ENCODE results near the gene COG5. TPM values are rescaled to one million over a fixed set of nuclear protein-coding genes. Genes with fewer than 3 reads are reported as not detected.

Gene COG5
- polyA plus RNA-seq, 3 donors: 12.7 to 29.0 (median 28.1) TPM

GRCh38 chr7:107370816-107371215, 192.9 kb downstream of the COG5 start:
- H3K36me3 ChIP-seq (replicated peaks in 1 of 2; ENCODE audit: control insufficient read depth in 1 of 2, insufficient read depth in 2 of 2, low read length in 2 of 2): peaks cover 7 to 15% of the 10 kb centered on the region in 2 donors
- DNase-seq: no peak
- H3K4me2 ChIP-seq (replicated peaks; ENCODE audit: extremely low read depth, low read length, poor library complexity, severe bottlenecking): no peak overlapping the region
- Mint-ChIP-seq H3K36me3 (peaks cover 11 to 16% of the 10 kb centered on the region in 2 donors), H3K27me3 (ENCODE audit: low read depth in 3 of 3) (no peaks in the 10 kb centered on the region), H3K4me3 (no peak overlapping the region), H3K27ac (no peak overlapping the region), H3K9me3 (no peaks in the 10 kb centered on the region), H3K4me1 (no peaks in the 10 kb centered on the region)
- no peaks in the 10 kb centered on the region for H3K79me2 ChIP-seq (ENCODE audit: insufficient read depth, low read length)
- no peak overlapping the region for H3K27ac ChIP-seq (ENCODE audit: low read depth in 1 of 2, low read length in 2 of 2)
- TF ChIP-seq CTCF (IDR thresholded peaks at IDR 0.05): no peak
- WGBS (ENCODE audit: insufficient coverage): no CpG with 5 or more reads among the region's 1 CpG
- no peak overlapping the region for H3K4me3 ChIP-seq (replicated peaks in 1 of 3; ENCODE audit: low read depth in 2 of 3, low read length in 3 of 3)
- H3K27me3 ChIP-seq (ENCODE audit: control insufficient read depth in 2 of 2, insufficient read depth in 2 of 2, low read length in 2 of 2): no peaks in the 10 kb centered on the region
- intact Hi-C loops (cut with micrococcal nuclease): no loop called here
- no peak overlapping the region for H2AFZ ChIP-seq (ENCODE audit: insufficient read depth, low read depth, low read length, poor library complexity, severe bottlenecking)
- no peak overlapping the region for H3K9ac ChIP-seq (ENCODE audit: insufficient read depth, low read length, poor library complexity, severe bottlenecking)
- H3K9me3 ChIP-seq (replicated peaks in 1 of 2; ENCODE audit: control insufficient read depth in 1 of 2, insufficient read depth in 1 of 2, low read length in 2 of 2): no peaks in the 10 kb centered on the region
- no peaks in the 10 kb centered on the region for H3K4me1 ChIP-seq (ENCODE audit: control insufficient read depth in 1 of 2, insufficient read depth in 2 of 2, low read length in 2 of 2)
- no peaks in the 10 kb centered on the region for H4K20me1 ChIP-seq (ENCODE audit: insufficient read depth, low read length)

GRCh38 chr7:107364787-107365186, 198.9 kb downstream of the COG5 start:
- intact Hi-C loops (cut with micrococcal nuclease): no loop called here
- H3K79me2 ChIP-seq (ENCODE audit: insufficient read depth, low read length): no peaks in the 10 kb centered on the region
- no peaks in the 10 kb centered on the region for H3K4me1 ChIP-seq (ENCODE audit: control insufficient read depth in 1 of 2, insufficient read depth in 2 of 2, low read length in 2 of 2)
- no peak overlapping the region for H2AFZ ChIP-seq (ENCODE audit: insufficient read depth, low read depth, low read length, poor library complexity, severe bottlenecking)
- H3K4me3 ChIP-seq (replicated peaks in 1 of 3; ENCODE audit: low read depth in 2 of 3, low read length in 3 of 3): no peak overlapping the region
- H3K9ac ChIP-seq (ENCODE audit: insufficient read depth, low read length, poor library complexity, severe bottlenecking): no peak overlapping the region
- DNase-seq: no peak
- H3K4me2 ChIP-seq (replicated peaks; ENCODE audit: extremely low read depth, low read length, poor library complexity, severe bottlenecking): no peak overlapping the region
- no peaks in the 10 kb centered on the region for H3K27me3 Mint-ChIP-seq (ENCODE audit: low read depth in 3 of 3)
- H3K27ac ChIP-seq (ENCODE audit: low read depth in 1 of 2, low read length in 2 of 2): no peak overlapping the region
- peaks cover 6% of the 10 kb centered on the region for H3K4me1 Mint-ChIP-seq
- H3K27me3 ChIP-seq (ENCODE audit: control insufficient read depth in 2 of 2, insufficient read depth in 2 of 2, low read length in 2 of 2): no peaks in the 10 kb centered on the region
- WGBS (ENCODE audit: insufficient coverage): no CpG with 5 or more reads among the region's 1 CpG
- TF ChIP-seq CTCF (IDR thresholded peaks at IDR 0.05): no peak
- H4K20me1 ChIP-seq (ENCODE audit: insufficient read depth, low read length): no peaks in the 10 kb centered on the region
- H3K36me3 ChIP-seq (replicated peaks in 1 of 2; ENCODE audit: control insufficient read depth in 1 of 2, insufficient read depth in 2 of 2, low read length in 2 of 2): peaks cover 19 to 33% of the 10 kb centered on the region in 2 donors
- H3K9me3 ChIP-seq (replicated peaks in 1 of 2; ENCODE audit: control insufficient read depth in 1 of 2, insufficient read depth in 1 of 2, low read length in 2 of 2): peaks cover 11 to 12% of the 10 kb centered on the region in 2 donors
- H3K9me3 Mint-ChIP-seq: peaks cover 9 to 14% (median 11%) of the 10 kb centered on the region in 7 donors
- peaks cover 39 to 40% of the 10 kb centered on the region in 2 donors for H3K36me3 Mint-ChIP-seq
- no peak overlapping the region for H3K4me3 Mint-ChIP-seq
- H3K27ac Mint-ChIP-seq: no peak overlapping the region
